Endometrium (tissue), 2 donors: ENCODE results near the gene TTYH1.

Experiments used
- FAIRE-seq: peaks from 2 replicates; lab custom pipeline; 2012; peaks lifted over from hg19 to GRCh38; lab: Jason Lieb, UNC
- donor health status: control.
- donor health status: control.

The TTYH1 gene

GRCh38 chr19:54481326-54481930 is 66.2 kb downstream of the TTYH1 start:
- no peak for FAIRE-seq

DNA sequence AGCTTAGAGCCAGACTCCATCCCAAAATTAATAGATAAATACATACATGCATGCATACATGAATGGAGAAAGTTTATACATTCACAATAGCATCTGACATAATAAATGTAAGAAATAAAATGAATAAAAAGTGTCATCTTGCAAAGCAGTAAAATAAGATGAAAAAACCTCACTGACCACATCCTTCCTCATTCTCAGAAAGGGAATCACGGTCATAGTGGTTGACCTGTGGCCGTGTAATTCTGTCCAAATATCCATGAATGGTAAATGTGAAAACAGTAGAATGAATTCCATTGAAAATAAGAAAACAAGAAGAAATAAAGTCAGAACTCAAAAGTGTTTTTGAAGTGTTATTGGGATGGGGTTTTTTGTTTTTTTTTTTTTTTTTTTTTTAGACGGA is 67.6 kb downstream of the TTYH1 start:
- no peak for FAIRE-seq

GRCh38 chr19:54484451-54484850 is 69.2 kb downstream of the TTYH1 start:
- FAIRE-seq, result no peak

DNA sequence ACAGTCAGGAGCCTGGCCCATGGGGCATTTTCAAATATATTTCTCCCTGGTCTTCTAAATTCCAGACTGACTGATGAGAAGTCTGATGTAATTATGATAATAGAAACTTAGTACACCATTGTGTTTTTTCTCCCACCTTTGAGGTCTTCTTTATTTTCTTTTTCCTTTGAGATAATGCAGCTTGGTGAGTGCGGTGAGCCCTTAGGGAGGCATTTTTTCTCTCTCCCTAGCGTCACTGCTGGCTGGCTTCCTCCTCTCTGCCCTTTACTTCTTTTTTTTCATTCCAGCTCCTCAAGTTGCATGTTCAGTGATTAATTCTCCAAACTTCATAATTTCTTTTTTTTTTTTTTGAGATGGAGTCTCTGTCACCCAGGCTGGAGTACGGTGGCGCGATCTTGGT is 70.6 kb downstream of the TTYH1 start:
- no peak for FAIRE-seq
